Gastroesophageal sphincter (tissue), 3 donors: ENCODE data around the gene SPHKAP.

Experiments
- EP300 ChIP-seq: sonication (generic); formaldehyde crosslinking; IDR thresholded peaks from one replicate; pipeline ENCODE4 v1.6.1; 2017; ENCODE audit warnings: antibody characterized with exemption, mild to moderate bottlenecking
- POLR2A ChIP-seq, 2 donors: fragments of 450-650 bp; IDR thresholded peaks; one replicate each; pipeline ENCODE4 v1.6.1; 2017; ENCODE audit warnings: antibody characterized with exemption in 2 of 2, mild to moderate bottlenecking in 2 of 2, moderate library complexity in 1 of 2
- TF ChIP-seq, protein P1 (sequence below), 4 experiments: fragments of 200-600 bp in 2 of 4; fragments of 450-650 bp in 2 of 4; sonication (generic) in 1 of 4; IDR thresholded peaks; one replicate each; pipeline ENCODE4 v1.5.1; 2017 to 2019; ENCODE audit warnings: antibody characterized with exemption in 4 of 4, mild to moderate bottlenecking in 2 of 4, moderate library complexity in 2 of 4

DNA sequence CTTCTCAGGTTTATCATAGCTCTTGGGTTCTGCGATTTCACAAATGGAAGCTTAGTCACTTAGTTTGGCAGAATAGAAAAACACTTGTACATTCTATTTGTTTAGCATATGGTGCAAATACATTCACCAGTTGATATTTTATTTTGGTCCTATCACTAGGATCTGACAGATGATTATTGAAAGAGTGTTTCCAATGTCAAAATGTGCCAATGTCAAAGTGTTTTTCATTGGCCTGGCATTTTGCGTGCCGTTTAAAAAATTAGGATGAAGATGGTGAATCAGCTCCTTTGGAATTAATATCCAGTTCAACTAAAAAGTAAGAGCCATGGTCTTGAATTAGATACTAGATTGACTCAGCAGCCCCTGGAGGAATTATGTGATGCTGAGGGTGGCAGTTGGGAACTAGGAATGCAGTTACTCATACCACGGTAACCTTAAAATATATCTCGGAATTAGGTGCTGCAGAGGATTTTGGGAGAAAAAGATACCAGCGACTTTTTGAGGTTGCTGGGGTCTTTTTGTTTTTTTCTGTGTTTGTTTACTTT, 87.0 kb downstream of the SPHKAP start:
- TF ChIP-seq POLR2A (IDR thresholded peaks at IDR 0.05) (no peak), EP300 (no peak)
- TF ChIP-seq, protein P1, sequence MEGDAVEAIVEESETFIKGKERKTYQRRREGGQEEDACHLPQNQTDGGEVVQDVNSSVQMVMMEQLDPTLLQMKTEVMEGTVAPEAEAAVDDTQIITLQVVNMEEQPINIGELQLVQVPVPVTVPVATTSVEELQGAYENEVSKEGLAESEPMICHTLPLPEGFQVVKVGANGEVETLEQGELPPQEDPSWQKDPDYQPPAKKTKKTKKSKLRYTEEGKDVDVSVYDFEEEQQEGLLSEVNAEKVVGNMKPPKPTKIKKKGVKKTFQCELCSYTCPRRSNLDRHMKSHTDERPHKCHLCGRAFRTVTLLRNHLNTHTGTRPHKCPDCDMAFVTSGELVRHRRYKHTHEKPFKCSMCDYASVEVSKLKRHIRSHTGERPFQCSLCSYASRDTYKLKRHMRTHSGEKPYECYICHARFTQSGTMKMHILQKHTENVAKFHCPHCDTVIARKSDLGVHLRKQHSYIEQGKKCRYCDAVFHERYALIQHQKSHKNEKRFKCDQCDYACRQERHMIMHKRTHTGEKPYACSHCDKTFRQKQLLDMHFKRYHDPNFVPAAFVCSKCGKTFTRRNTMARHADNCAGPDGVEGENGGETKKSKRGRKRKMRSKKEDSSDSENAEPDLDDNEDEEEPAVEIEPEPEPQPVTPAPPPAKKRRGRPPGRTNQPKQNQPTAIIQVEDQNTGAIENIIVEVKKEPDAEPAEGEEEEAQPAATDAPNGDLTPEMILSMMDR (IDR thresholded peaks at IDR 0.05) = no peak
